ENCODE measurements around the gene SNX10.

Gene SNX10

DNA sequence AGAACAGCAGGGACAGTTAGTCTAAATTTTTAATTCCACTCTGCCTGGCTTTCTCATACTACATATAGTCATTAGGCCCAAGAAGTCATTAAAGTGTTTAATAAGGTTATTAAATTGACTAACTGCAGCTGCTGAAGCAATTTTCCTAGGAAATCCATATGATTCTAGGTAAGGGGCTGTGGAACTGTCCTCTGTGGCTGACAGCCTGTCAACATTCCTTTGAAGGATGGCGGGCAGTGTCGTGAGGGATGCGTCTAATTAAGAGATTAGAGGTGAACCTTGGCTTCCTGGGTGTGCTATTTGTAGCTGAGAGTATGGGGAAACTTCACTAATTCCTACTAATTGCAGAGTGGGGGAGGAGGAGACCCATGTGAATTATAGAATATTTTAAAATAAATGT, 64.6 kb downstream of the SNX10 start:
- H3K4me3 ChIP-seq (ENCODE audit: low read depth, low read length): no peak overlapping the region
- TF ChIP-seq, protein P1, sequence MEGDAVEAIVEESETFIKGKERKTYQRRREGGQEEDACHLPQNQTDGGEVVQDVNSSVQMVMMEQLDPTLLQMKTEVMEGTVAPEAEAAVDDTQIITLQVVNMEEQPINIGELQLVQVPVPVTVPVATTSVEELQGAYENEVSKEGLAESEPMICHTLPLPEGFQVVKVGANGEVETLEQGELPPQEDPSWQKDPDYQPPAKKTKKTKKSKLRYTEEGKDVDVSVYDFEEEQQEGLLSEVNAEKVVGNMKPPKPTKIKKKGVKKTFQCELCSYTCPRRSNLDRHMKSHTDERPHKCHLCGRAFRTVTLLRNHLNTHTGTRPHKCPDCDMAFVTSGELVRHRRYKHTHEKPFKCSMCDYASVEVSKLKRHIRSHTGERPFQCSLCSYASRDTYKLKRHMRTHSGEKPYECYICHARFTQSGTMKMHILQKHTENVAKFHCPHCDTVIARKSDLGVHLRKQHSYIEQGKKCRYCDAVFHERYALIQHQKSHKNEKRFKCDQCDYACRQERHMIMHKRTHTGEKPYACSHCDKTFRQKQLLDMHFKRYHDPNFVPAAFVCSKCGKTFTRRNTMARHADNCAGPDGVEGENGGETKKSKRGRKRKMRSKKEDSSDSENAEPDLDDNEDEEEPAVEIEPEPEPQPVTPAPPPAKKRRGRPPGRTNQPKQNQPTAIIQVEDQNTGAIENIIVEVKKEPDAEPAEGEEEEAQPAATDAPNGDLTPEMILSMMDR (IDR thresholded peaks at IDR 0.05; ENCODE audit: borderline replicate concordance, insufficient read depth, low read depth, low read length): no peak

DNA sequence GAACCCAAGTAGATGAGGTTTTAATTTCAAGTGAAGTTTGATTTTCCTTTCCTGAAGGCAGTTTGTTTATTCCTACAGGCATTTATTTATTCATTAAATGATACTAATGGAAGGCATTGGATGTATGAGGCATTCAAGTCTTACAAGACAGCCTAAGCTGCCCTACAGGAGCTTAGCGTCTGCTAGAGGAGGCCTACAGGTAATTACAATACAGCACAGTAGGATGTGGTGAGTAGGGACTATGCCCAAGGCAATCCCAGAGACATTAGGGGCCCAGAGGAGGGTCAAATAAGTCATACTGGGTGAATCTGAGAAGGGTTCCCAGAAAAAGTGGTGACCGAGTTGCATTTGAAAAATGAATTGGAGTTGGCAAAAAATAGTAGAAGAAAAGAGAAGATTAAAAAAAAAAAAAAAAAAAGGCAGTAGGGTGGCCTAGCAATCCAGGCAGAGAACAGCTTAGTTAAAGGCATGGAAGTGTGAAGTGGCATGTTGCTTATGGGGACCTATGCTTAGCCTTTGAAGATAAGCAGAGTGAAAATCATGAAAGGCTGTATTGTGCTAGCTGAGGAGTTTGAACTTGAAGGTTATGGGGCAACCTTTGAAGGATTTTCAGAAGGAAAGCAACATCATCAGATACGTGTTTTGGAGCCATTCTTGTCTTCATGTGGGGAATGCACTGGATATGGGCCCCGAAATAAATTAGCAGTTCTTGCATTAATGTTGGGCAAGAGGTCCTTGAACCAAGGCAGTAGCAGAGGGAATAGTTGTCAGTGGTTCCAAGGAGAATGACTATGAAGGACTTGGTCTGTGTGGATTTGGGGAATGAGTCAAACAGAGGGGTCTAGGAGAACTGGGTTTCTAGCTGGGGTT, 65.5 kb downstream of the SNX10 start:
- TF ChIP-seq, protein P1 (IDR thresholded peaks at IDR 0.05; ENCODE audit: borderline replicate concordance, insufficient read depth, low read depth, low read length): no peak

DNA sequence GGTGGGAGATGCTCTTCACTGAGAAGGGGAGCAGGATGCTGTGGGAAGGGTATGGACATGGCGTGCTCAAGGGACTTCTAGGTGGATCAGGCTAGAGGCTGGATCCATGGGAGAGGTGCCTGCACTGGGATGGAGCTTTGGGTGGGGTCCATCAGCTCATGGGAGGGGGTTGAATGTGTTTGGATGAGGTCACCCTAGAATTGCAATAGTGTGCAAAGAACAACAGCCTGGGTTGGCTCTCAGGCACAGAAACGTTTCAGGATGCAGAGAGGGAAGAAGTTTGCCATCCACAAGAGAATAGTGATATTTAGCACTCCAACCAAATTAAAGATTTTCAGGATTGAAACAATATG, 66.1 kb downstream of the SNX10 start:
- no peak overlapping the region for H3K4me3 ChIP-seq (ENCODE audit: low read depth, low read length)
- TF ChIP-seq, protein P1 (IDR thresholded peaks at IDR 0.05; ENCODE audit: borderline replicate concordance, insufficient read depth, low read depth, low read length): no peak

More for the DNA sequence above, 65.5 kb downstream of the SNX10 start:
- H3K4me3 ChIP-seq (ENCODE audit: low read depth, low read length): no peak overlapping the region

DNA sequence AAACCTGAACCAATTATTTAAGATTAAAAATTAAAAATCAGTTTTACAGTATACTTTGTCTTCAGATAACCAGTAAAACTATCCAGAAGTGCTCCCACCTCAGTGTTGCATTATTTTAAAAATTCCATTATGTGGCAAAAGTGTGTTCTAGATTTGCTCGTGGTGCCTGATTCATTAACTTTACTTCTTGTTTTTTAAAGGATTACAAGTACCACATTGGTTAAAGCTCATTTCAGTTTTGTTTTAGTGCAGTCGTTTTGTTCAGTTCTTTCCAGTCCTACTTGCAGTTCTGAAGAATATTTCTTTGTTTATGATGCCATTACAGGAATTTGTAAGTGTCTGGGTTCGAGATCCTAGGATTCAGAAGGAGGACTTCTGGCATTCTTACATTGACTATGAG, 69.0 kb downstream of the SNX10 start:
- TF ChIP-seq, protein P1 (IDR thresholded peaks at IDR 0.05; ENCODE audit: borderline replicate concordance, insufficient read depth, low read depth, low read length): no peak
- H3K4me3 ChIP-seq (ENCODE audit: low read depth, low read length): no peak overlapping the region

DNA sequence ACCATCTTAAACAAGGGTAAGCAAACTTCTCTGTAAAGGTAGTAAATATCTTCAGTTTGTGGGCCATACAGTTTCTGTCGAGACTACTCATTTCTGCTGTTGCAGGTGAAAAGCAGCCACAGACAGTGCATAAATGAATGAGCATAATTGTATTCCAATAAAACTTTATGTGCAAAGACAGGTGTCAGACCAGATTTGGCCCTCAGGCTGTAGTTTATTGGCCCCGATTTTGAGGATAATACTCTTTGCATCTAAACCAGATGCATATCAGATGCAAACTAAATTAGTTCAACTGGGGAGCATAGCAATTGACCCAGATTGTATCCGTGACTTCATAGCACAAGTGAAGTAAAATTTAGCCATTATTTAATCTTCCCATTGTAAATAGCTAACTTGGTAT, 70.0 kb downstream of the SNX10 start:
- no peak overlapping the region for H3K4me3 ChIP-seq (ENCODE audit: low read depth, low read length)
- TF ChIP-seq, protein P1 (IDR thresholded peaks at IDR 0.05; ENCODE audit: borderline replicate concordance, insufficient read depth, low read depth, low read length): no peak

DNA sequence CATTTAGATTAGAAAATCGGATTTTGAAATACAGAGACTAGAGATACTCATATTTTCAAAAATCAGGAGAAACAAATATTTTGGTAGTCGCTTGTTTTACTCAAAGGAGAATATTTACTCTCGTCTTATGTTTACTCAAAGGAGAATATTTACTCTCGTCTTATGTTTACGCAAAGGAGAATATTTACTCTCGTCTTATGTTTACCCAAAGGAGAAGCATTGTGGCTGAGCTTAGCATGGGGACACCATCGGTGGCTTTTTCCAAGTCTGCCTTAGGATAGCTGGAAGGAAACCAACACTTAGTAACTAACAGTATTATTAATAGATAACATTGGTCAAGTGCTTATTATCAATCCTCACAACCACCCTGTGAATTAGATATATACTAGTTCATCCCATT, 71.8 kb downstream of the SNX10 start:
- TF ChIP-seq, protein P1 (IDR thresholded peaks at IDR 0.05; ENCODE audit: borderline replicate concordance, insufficient read depth, low read depth, low read length): no peak
- H3K4me3 ChIP-seq (ENCODE audit: low read depth, low read length): no peak overlapping the region
